Natural killer cell (primary cell): ENCODE data around the gene FGD2. TPM values are rescaled to one million over a fixed set of nuclear protein-coding genes. Genes with fewer than 3 reads are reported as not detected.
A peak's percentile ranks its signal among the peaks of the same experiment; 100 is the strongest.

ENCODE experiments used
- ATAC-seq, 3 donors: fragments of 150-1000 bp in 2 of 3; fragments of 200-7000 bp in 1 of 3; cut with Tn5 transposase; 1 replicate in 1 of 3; 2 replicates in 2 of 3; pipeline ENCODE4 v1.10.0; 2021; ENCODE audit warnings: mild to moderate bottlenecking in 2 of 3, moderate library complexity in 2 of 3
- DNase-seq, 2 donors: peaks; one replicate each; pipeline versions ENCODE4 v3.0.0 to v3.0.0-alpha.2; 2013 to 2021; ENCODE audit warnings: mixed read lengths in 1 of 2
- H3K27ac ChIP-seq: one replicate; pipeline ENCODE4 v1.5.1; 2013; ENCODE audit warnings: mild to moderate bottlenecking, low read length
- H3K27me3 ChIP-seq: one replicate; pipeline ENCODE4 v1.6.1; 2013; ENCODE audit warnings: low read length; ENCODE audit not compliant: control insufficient read depth, insufficient read depth
- H3K36me3 ChIP-seq: one replicate; pipeline ENCODE4 v1.6.1; 2013; ENCODE audit warnings: low read length; ENCODE audit not compliant: control insufficient read depth, insufficient read depth
- H3K4me1 ChIP-seq: one replicate; pipeline ENCODE4 v1.6.1; 2013; ENCODE audit warnings: low read length; ENCODE audit not compliant: control insufficient read depth, insufficient read depth
- H3K4me3 ChIP-seq: one replicate; pipeline ENCODE4 v1.5.1; 2013; ENCODE audit warnings: low read length
- H3K9me3 ChIP-seq: one replicate; pipeline ENCODE4 v1.6.1; 2013; ENCODE audit warnings: low read length; ENCODE audit not compliant: control insufficient read depth, insufficient read depth
- H3K27ac Mint-ChIP-seq, 2 donors: one replicate each; pipeline ENCODE4 v1.8.0; 2022; ENCODE audit warnings: mild to moderate bottlenecking in 2 of 2, mixed read lengths in 2 of 2, moderate library complexity in 1 of 2
- H3K27me3 Mint-ChIP-seq, 2 donors: one replicate each; pipeline ENCODE4 v1.8.0; 2022; ENCODE audit warnings: low read depth in 2 of 2, mixed read lengths in 2 of 2
- H3K36me3 Mint-ChIP-seq: one replicate; pipeline ENCODE4 v1.8.0; 2022; ENCODE audit warnings: mixed read lengths
- H3K4me1 Mint-ChIP-seq, 2 donors: one replicate each; pipeline ENCODE4 v1.8.0; 2022; ENCODE audit warnings: mixed read lengths in 2 of 2
- H3K4me3 Mint-ChIP-seq: one replicate; pipeline ENCODE4 v1.8.0; 2022; ENCODE audit warnings: mild to moderate bottlenecking, moderate library complexity, mixed read lengths
- H3K9me3 Mint-ChIP-seq, 2 donors: one replicate each; pipeline ENCODE4 v1.8.0; 2022; ENCODE audit warnings: mixed read lengths in 2 of 2
- CTCF ChIP-seq: fragments of 200-600 bp; IDR thresholded peaks from one replicate; pipeline ENCODE4 v1.8.0; 2022; ENCODE audit warnings: antibody characterized with exemption
- WGBS: methylation state at CpG from one replicate; pipeline ENCODE4 v1.1.7; 2013; ENCODE audit warnings: missing lambda C conversion rate; ENCODE audit not compliant: insufficient coverage; 5-methylcytosine and 5-hydroxymethylcytosine counted together
- intact Hi-C: fragments of 100-400 bp; cut with micrococcal nuclease; formaldehyde crosslinking; loops from one replicate; pipeline ENCODE4 v1.14.2; 2022
- total RNA-seq, 4 donors: library from RNA; stranded (reverse); fragments of 120-200 nt in 1 of 4; gene quantifications; one replicate each; pipeline versions ENCODE4 v1.2.3 to v1.2.4, GENCODE V29; 2013 to 2022

Gene FGD2
- total RNA-seq, 3 donors from 2014 or later (not counting 1 experiment from before 2014, with no cell fraction given) = 6.3 to 22.3 (median 14.1) TPM

- H3K36me3 Mint-ChIP-seq = no peaks in the 10 kb centered on the region
- ATAC-seq (no peak), DNase-seq (no peak)
- Histone ChIP-seq H3K4me3 (no peak overlapping the region), H3K4me1 (no peaks in the 10 kb centered on the region), H3K27ac (no peak overlapping the region), H3K27me3 (no peaks in the 10 kb centered on the region), H3K36me3 (peaks cover 73% of the 10 kb centered on the region), H3K9me3 (no peaks in the 10 kb centered on the region)
- 95% methylated on average over 6 of the region's 6 CpGs for WGBS
- H3K4me3 Mint-ChIP-seq = no peak overlapping the region
- no peaks in the 10 kb centered on the region for H3K27me3 Mint-ChIP-seq
- H3K4me1 Mint-ChIP-seq = peaks cover 19 to 27% of the 10 kb centered on the region in 2 donors
- intact Hi-C loops = no loop called here
- H3K9me3 Mint-ChIP-seq = no peaks in the 10 kb centered on the region
- TF ChIP-seq CTCF = no peak
- no peak overlapping the region for H3K27ac Mint-ChIP-seq
Observed at GRCh38 chr6:36976931-36977330, 28.5 kb upstream of the FGD2 start.

DNA sequence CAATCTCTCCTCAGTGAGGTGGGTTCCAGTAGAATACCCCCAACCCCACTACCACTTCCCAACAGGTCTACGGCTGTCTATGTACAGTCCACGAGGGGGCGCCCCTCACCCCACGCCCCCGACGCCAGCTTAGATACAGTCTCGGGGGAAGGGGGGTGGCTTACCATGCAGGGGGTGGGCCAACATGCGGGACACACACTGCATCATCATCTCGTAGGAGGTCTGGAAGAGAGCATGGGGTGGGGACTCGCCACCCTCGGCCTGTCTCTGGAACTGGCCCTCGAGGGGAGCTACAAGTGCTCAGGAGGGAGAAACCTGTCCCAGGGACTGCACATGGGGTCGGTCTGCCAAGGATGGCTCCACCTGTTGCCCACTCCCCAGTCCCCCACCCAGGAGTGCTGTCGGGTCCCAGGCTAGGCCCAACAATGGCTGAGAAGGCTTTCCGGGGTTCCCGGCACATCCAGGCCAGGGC is 27.9 kb upstream of the FGD2 start:
- no peaks in the 10 kb centered on the region for H3K9me3 Mint-ChIP-seq
- H3K36me3 ChIP-seq = peaks cover 67% of the 10 kb centered on the region
- ATAC-seq = peak in 1 of 3 donors; percentile 43
- peaks cover 22 to 32% of the 10 kb centered on the region in 2 donors for H3K4me1 Mint-ChIP-seq
- peak in 1 of 2 donors; percentile 54 for DNase-seq
- no peak overlapping the region for H3K27ac ChIP-seq
- H3K4me3 ChIP-seq = no peak overlapping the region
- no peaks in the 10 kb centered on the region for H3K9me3 ChIP-seq
- no peaks in the 10 kb centered on the region for H3K4me1 ChIP-seq
- H3K4me3 Mint-ChIP-seq = no peak overlapping the region
- peak; percentile 20 for TF ChIP-seq CTCF
- H3K36me3 Mint-ChIP-seq = no peaks in the 10 kb centered on the region
- 81% methylated on average over 16 of the region's 16 CpGs for WGBS
- H3K27ac Mint-ChIP-seq = no peak overlapping the region
- H3K27me3 Mint-ChIP-seq = no peaks in the 10 kb centered on the region
- intact Hi-C loops = no loop called here
- no peaks in the 10 kb centered on the region for H3K27me3 ChIP-seq

GRCh38 chr6:36978421-36979346 is 26.8 kb upstream of the FGD2 start:
- Mint-ChIP-seq H3K4me1 (peaks cover 22 to 32% of the 10 kb centered on the region in 2 donors), H3K36me3 (no peaks in the 10 kb centered on the region), H3K27ac (peak overlapping the region in 1 of 2 donors; percentile 53), H3K27me3 (no peaks in the 10 kb centered on the region), H3K4me3 (no peak overlapping the region), H3K9me3 (no peaks in the 10 kb centered on the region)
- peaks cover 2% of the 10 kb centered on the region for H3K4me1 ChIP-seq
- DNase-seq (no peak), ATAC-seq (no peak)
- 92% methylated on average over 11 of the region's 11 CpGs for WGBS
- no peak overlapping the region for H3K4me3 ChIP-seq
- no peak overlapping the region for H3K27ac ChIP-seq
- TF ChIP-seq CTCF = no peak
- H3K27me3 ChIP-seq = no peaks in the 10 kb centered on the region
- peaks cover 57% of the 10 kb centered on the region for H3K36me3 ChIP-seq
- intact Hi-C loops = no loop called here
- no peaks in the 10 kb centered on the region for H3K9me3 ChIP-seq
